Measurements from ENCODE around the gene ZBTB8B.
"Not testable (repeated sequence)": the region's sequence is repeated elsewhere in the genome, so short reads cannot be mapped to it uniquely, and the experiment has no call there.

Gene ZBTB8B

DNA sequence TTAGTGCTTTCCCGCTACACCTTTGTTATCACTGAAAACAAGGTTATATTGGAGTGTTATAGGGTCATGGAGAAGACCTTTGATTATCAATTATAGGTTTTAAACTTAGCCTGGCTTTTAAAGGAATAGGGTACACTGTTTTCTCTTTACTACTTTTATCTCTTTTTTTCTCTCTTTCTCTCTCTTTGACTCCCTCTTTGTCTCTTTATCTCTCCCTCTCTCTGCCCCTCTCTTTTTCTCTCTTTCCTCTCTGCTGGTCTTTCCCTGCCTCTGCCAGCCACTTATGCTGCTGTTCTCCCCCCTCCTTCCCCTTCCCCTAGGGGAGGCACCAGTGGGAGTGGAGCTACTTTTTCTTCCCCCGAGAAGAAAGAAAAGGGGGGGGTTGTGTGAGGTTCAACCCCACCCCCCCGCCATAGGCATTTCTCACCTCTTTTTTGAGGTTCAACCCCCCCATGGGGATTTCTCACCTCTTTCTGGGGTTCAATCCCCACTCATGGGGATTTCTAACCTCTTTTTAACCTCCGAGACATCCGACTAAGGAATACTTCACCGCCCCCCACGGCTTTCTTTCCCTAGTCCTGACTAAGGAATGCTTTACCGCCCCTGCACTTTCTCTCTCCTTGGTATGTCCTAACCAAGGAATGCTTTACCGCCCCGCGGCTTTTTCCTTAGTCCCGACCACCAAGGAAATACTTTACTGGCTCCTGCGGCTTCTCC is 17.2 kb upstream of the ZBTB8B start:
- H3K27ac ChIP-seq (ENCODE audit: low read depth, low read length): no peak overlapping the region
- no peaks in the 10 kb centered on the region for H3F3A ChIP-seq (ENCODE audit: control insufficient read depth, insufficient read depth)
- H3K79me2 ChIP-seq (ENCODE audit: control insufficient read depth, low read length): no peaks in the 10 kb centered on the region
- no peaks in the 10 kb centered on the region for H4K20me1 ChIP-seq (ENCODE audit: control insufficient read depth, insufficient read depth, low read depth, low read length)
- no peaks in the 10 kb centered on the region for H3K9me2 ChIP-seq (replicated peaks; ENCODE audit: control insufficient read depth, low read length)
- no peak overlapping the region for H3K4me2 ChIP-seq (ENCODE audit: low read length)
- H3K36me3 ChIP-seq (ENCODE audit: control insufficient read depth, low read length): no peaks in the 10 kb centered on the region
- H3K27me3 ChIP-seq (ENCODE audit: control insufficient read depth, low read length): peaks cover 5% of the 10 kb centered on the region
- H3K4me1 ChIP-seq (ENCODE audit: control insufficient read depth, low read length): no peaks in the 10 kb centered on the region
- no peak overlapping the region for H3K4me3 ChIP-seq (ENCODE audit: low read length)
- peaks cover 15% of the 10 kb centered on the region; the same call in 1 of the 2 replicates for H3K9me3 ChIP-seq (ENCODE audit: control insufficient read depth, insufficient read depth, low read length)
- TF ChIP-seq EZH2phosphoT487 (IDR thresholded peaks at IDR 0.05; ENCODE audit: borderline replicate concordance, low read length): no peak
- TF ChIP-seq, protein P1, sequence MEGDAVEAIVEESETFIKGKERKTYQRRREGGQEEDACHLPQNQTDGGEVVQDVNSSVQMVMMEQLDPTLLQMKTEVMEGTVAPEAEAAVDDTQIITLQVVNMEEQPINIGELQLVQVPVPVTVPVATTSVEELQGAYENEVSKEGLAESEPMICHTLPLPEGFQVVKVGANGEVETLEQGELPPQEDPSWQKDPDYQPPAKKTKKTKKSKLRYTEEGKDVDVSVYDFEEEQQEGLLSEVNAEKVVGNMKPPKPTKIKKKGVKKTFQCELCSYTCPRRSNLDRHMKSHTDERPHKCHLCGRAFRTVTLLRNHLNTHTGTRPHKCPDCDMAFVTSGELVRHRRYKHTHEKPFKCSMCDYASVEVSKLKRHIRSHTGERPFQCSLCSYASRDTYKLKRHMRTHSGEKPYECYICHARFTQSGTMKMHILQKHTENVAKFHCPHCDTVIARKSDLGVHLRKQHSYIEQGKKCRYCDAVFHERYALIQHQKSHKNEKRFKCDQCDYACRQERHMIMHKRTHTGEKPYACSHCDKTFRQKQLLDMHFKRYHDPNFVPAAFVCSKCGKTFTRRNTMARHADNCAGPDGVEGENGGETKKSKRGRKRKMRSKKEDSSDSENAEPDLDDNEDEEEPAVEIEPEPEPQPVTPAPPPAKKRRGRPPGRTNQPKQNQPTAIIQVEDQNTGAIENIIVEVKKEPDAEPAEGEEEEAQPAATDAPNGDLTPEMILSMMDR (IDR thresholded peaks at IDR 0.05; ENCODE audit: low read depth, low read length, poor library complexity, severe bottlenecking): no peak

DNA sequence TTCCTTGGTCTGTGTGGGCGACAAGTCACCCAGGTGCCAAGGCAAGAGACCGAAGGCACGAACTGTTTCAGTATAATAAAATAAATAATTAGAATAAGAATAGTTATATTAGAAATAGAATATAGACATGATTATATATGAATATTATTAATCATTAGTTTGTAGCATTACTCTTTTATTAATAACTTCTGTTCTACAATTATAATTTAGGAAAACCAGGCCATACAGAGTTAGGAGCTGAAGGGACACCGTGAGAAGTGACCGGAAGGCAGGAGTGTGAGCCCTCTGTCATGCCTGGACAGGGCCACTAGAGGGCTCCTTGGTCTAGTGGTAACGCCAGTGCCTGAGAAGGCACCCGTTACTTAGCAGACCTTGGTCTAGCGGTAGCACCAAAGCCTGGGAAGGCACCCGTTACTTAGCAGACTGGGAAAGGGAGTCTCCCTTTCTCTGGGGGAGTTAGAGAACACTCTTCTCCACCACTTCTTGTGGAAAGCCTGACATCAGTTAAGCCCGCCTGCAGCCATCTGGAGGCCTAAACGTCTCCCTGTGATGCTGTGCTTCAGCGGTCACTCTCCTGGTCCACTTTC is 16.6 kb upstream of the ZBTB8B start:
- TF ChIP-seq, protein P1 (IDR thresholded peaks at IDR 0.05; ENCODE audit: low read depth, low read length, poor library complexity, severe bottlenecking): peak; percentile 61
- not testable (repeated sequence) for H3K4me2 ChIP-seq (ENCODE audit: low read length); H3K4me1 ChIP-seq (ENCODE audit: control insufficient read depth, low read length); H3K36me3 ChIP-seq (ENCODE audit: control insufficient read depth, low read length); H3K27me3 ChIP-seq (ENCODE audit: control insufficient read depth, low read length); H3K27ac ChIP-seq (ENCODE audit: low read depth, low read length); H3K9me2 ChIP-seq (replicated peaks; ENCODE audit: control insufficient read depth, low read length); H3K4me3 ChIP-seq (ENCODE audit: low read length); H3F3A ChIP-seq (ENCODE audit: control insufficient read depth, insufficient read depth); H4K20me1 ChIP-seq (ENCODE audit: control insufficient read depth, insufficient read depth, low read depth, low read length); H3K79me2 ChIP-seq (ENCODE audit: control insufficient read depth, low read length)
- H3K9me3 ChIP-seq (ENCODE audit: control insufficient read depth, insufficient read depth, low read length): peaks cover 15% of the 10 kb centered on the region; the same call in 1 of the 2 replicates

DNA sequence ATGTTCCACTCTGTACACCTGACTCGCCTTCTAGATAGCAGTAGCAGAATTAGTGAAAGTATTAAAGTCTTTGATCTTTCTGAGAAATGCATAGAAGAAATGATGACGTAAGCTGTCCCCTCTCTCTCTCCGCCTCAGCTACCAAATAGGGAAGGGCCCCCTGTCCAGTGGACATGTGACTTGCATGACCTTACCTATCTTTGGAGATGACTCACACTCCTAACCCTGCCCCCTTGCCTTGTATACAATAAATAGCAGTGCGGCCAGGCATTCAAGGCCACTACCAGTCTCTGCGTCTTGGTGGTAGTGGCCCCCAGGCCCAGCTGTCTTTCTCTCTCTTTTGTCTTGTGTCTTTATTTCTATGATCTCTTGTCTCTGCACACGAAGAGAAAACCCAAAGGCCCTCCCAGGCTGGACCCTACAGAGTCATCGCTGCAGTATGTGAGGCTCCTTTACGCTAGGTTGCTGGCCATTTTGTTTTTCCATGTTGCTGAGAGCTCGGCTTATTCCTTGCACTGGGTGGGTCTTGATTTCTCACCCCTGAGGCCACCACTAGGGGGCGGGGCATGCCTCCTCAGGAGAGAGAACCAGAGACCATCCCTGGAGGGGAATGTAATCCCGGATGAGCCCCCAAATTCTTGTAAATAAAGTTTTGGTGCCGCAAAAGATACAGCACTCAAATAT is 16.0 kb upstream of the ZBTB8B start:
- Histone ChIP-seq H3K27ac (ENCODE audit: low read depth, low read length) (no peak overlapping the region), H3K36me3 (ENCODE audit: control insufficient read depth, low read length) (no peaks in the 10 kb centered on the region), H4K20me1 (ENCODE audit: control insufficient read depth, insufficient read depth, low read depth, low read length) (no peaks in the 10 kb centered on the region), H3K79me2 (ENCODE audit: control insufficient read depth, low read length) (no peaks in the 10 kb centered on the region), H3K4me3 (ENCODE audit: low read length) (no peak overlapping the region), H3K4me2 (ENCODE audit: low read length) (no peak overlapping the region), H3K27me3 (ENCODE audit: control insufficient read depth, low read length) (peaks cover 4% of the 10 kb centered on the region), H3F3A (ENCODE audit: control insufficient read depth, insufficient read depth) (no peaks in the 10 kb centered on the region), H3K4me1 (ENCODE audit: control insufficient read depth, low read length) (no peaks in the 10 kb centered on the region), H3K9me2 (replicated peaks; ENCODE audit: control insufficient read depth, low read length) (no peaks in the 10 kb centered on the region), H3K9me3 (ENCODE audit: control insufficient read depth, insufficient read depth, low read length) (peaks cover 15% of the 10 kb centered on the region; the same call in 1 of the 2 replicates)
- TF ChIP-seq, protein P1 (IDR thresholded peaks at IDR 0.05; ENCODE audit: low read depth, low read length, poor library complexity, severe bottlenecking): peak; percentile 41
- no peak for TF ChIP-seq EZH2phosphoT487 (IDR thresholded peaks at IDR 0.05; ENCODE audit: borderline replicate concordance, low read length)

DNA sequence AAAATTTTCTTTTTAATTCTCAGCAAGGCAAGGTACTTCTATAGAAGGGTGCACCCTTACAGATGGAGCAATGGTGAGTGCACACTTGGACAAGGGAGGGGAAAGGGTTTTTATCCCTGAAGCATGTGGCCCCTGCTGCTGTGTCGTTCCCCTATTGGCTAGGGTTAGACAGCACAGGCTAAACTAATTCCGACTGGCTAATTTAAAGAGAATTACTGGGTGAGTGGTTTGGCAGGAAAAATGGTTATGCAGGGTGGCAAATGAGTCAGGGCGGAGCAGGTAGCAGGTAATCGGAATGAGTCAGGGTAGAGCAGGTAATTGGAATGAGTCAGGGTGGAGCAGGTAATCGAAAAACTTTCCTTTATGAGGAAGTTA is 15.4 kb upstream of the ZBTB8B start:
- H3K4me2 ChIP-seq (ENCODE audit: low read length); H3K4me1 ChIP-seq (ENCODE audit: control insufficient read depth, low read length); H3K36me3 ChIP-seq (ENCODE audit: control insufficient read depth, low read length); H4K20me1 ChIP-seq (ENCODE audit: control insufficient read depth, insufficient read depth, low read depth, low read length); H3K4me3 ChIP-seq (ENCODE audit: low read length); H3F3A ChIP-seq (ENCODE audit: control insufficient read depth, insufficient read depth); H3K79me2 ChIP-seq (ENCODE audit: control insufficient read depth, low read length); H3K27ac ChIP-seq (ENCODE audit: low read depth, low read length); H3K27me3 ChIP-seq (ENCODE audit: control insufficient read depth, low read length); H3K9me2 ChIP-seq (replicated peaks; ENCODE audit: control insufficient read depth, low read length): not testable (repeated sequence)
- peaks cover 15% of the 10 kb centered on the region; the same call in 1 of the 2 replicates for H3K9me3 ChIP-seq (ENCODE audit: control insufficient read depth, insufficient read depth, low read length)

All from DOHH2 (cell line).